Endodermal cell (in vitro differentiated cells): ENCODE data around the gene PPP2R2B. TPM values are rescaled to one million over a fixed set of nuclear protein-coding genes. Genes with fewer than 3 reads are reported as not detected.

Experiments
- DNase-seq: peaks from one replicate; pipeline ENCODE4 v3.0.0-alpha.2; 2017
- H3K27ac ChIP-seq: 2 replicates; pipeline ENCODE4 v1.5.1; 2013; ENCODE audit warnings: mild to moderate bottlenecking, low read depth, low read length, moderate library complexity
- H3K27me3 ChIP-seq: 2 replicates; pipeline ENCODE4 v1.6.1; 2013; ENCODE audit warnings: mild to moderate bottlenecking, low read length, moderate library complexity; ENCODE audit not compliant: insufficient read depth, control insufficient read depth, poor library complexity, severe bottlenecking
- H3K36me3 ChIP-seq: 2 replicates; pipeline ENCODE4 v1.7.0; 2013; ENCODE audit warnings: mild to moderate bottlenecking, low read length, moderate library complexity; ENCODE audit not compliant: control insufficient read depth, insufficient read depth
- H3K4me1 ChIP-seq: one replicate; pipeline ENCODE4 v1.7.0; 2013; ENCODE audit warnings: low read length; ENCODE audit not compliant: control insufficient read depth, insufficient read depth
- H3K4me3 ChIP-seq: 2 replicates; pipeline ENCODE4 v1.5.1; 2013; ENCODE audit warnings: mild to moderate bottlenecking, low read length, moderate library complexity
- H3K9ac ChIP-seq: 2 replicates; pipeline ENCODE4 v1.6.1; 2013; ENCODE audit warnings: mild to moderate bottlenecking, low read length, moderate library complexity; ENCODE audit not compliant: poor library complexity, severe bottlenecking; ENCODE audit errors: extremely low read depth
- H3K9me3 ChIP-seq: 2 replicates; pipeline ENCODE4 v1.6.1; 2013; ENCODE audit warnings: mild to moderate bottlenecking, low read length, moderate library complexity; ENCODE audit not compliant: control insufficient read depth
- H3K27ac Mint-ChIP-seq: 2 replicates; pipeline ENCODE4 v1.8.0; 2020; ENCODE audit warnings: mixed read lengths
- H3K27me3 Mint-ChIP-seq: 2 replicates; pipeline ENCODE4 v1.8.0; 2021; ENCODE audit warnings: mild to moderate bottlenecking, mixed read lengths; ENCODE audit not compliant: insufficient read depth
- H3K36me3 Mint-ChIP-seq: 2 replicates; pipeline ENCODE4 v1.8.0; 2020; ENCODE audit warnings: low read depth, mixed read lengths
- H3K4me1 Mint-ChIP-seq: 2 replicates; pipeline ENCODE4 v1.8.0; 2020; ENCODE audit warnings: mixed read lengths
- H3K4me3 Mint-ChIP-seq: 2 replicates; pipeline ENCODE4 v1.8.0; 2020; ENCODE audit warnings: mild to moderate bottlenecking, moderate library complexity, mixed read lengths
- H3K9me3 Mint-ChIP-seq: 2 replicates; pipeline ENCODE4 v1.8.0; 2020; ENCODE audit warnings: mild to moderate bottlenecking, mixed read lengths
- CTCF ChIP-seq: fragments of 200-600 bp; sonication (generic); conservative IDR thresholded peaks from 2 replicates; pipeline ENCODE4 v1.5.0; 2021; ENCODE audit warnings: antibody characterized with exemption, mild to moderate bottlenecking
- WGBS, 2 experiments: methylation state at CpG; one replicate each; pipeline versions ENCODE4 v1.1.5 to v1.1.7; 2013; ENCODE audit warnings: missing lambda C conversion rate in 2 of 2, mixed read lengths in 1 of 2; ENCODE audit not compliant: insufficient coverage in 1 of 2, insufficient read length in 1 of 2; 5-methylcytosine and 5-hydroxymethylcytosine counted together
- total RNA-seq, 2 donors: library from RNA; stranded (reverse); fragmentation: NEBNext Ultra II Directional in 1 of 2; extraction: Animal tissue kit (Norgen Biotek cat#: 25700) in 1 of 2; gene quantifications; 2 replicates in 1 of 2; 3 replicates in 1 of 2; pipeline ENCODE4 v1.2.1, GENCODE V29; 2021

PPP2R2B gene
- total RNA-seq, 2 donors from 2014 or later = 3.3 to 8.0 TPM

GRCh38 chr5:146589028-146589345 lies 289.6 kb downstream of the PPP2R2B start:
- Mint-ChIP-seq H3K27me3 (peaks cover 1% of the 10 kb centered on the region), H3K9me3 (no peaks in the 10 kb centered on the region), H3K4me1 (peaks cover 14% of the 10 kb centered on the region), H3K27ac (no peak overlapping the region), H3K4me3 (no peak overlapping the region), H3K36me3 (no peaks in the 10 kb centered on the region)
- no peak for DNase-seq
- no peak overlapping the region for H3K9ac ChIP-seq
- no peaks in the 10 kb centered on the region for H3K4me1 ChIP-seq
- TF ChIP-seq CTCF = no peak
- WGBS, 2 experiments = 92 to 93% methylated on average over 2 to 3 of the region's 3 CpGs
- no peaks in the 10 kb centered on the region for H3K9me3 ChIP-seq
- H3K27me3 ChIP-seq = no peaks in the 10 kb centered on the region
- peak overlapping the region; percentile 73 for H3K27ac ChIP-seq
- H3K4me3 ChIP-seq = no peak overlapping the region
- H3K36me3 ChIP-seq = no peaks in the 10 kb centered on the region

- H3K27ac Mint-ChIP-seq = no peak overlapping the region
- Histone ChIP-seq H3K9me3 (no peaks in the 10 kb centered on the region), H3K36me3 (no peaks in the 10 kb centered on the region), H3K27ac (peak overlapping the region; percentile 73), H3K4me1 (no peaks in the 10 kb centered on the region), H3K9ac (no peak overlapping the region), H3K4me3 (no peak overlapping the region), H3K27me3 (no peaks in the 10 kb centered on the region)
- H3K9me3 Mint-ChIP-seq = no peaks in the 10 kb centered on the region
- no peaks in the 10 kb centered on the region for H3K36me3 Mint-ChIP-seq
- H3K4me1 Mint-ChIP-seq = peaks cover 14% of the 10 kb centered on the region
- TF ChIP-seq CTCF = no peak
- WGBS, 2 experiments = 96 to 100% methylated on average over 1 to 2 of the region's 2 CpGs
- H3K27me3 Mint-ChIP-seq = peaks cover 4% of the 10 kb centered on the region
- no peak for DNase-seq
- H3K4me3 Mint-ChIP-seq = no peak overlapping the region
Measured at GRCh38 chr5:146588331-146589027, 290.1 kb downstream of the PPP2R2B start.

- H3K36me3 ChIP-seq = no peaks in the 10 kb centered on the region
- H3K36me3 Mint-ChIP-seq = no peaks in the 10 kb centered on the region
- no peak overlapping the region for H3K4me3 ChIP-seq
- H3K27me3 Mint-ChIP-seq = peaks cover 9% of the 10 kb centered on the region
- no peaks in the 10 kb centered on the region for H3K9me3 ChIP-seq
- H3K9ac ChIP-seq = no peak overlapping the region
- H3K4me1 ChIP-seq = no peaks in the 10 kb centered on the region
- H3K4me3 Mint-ChIP-seq = no peak overlapping the region
- TF ChIP-seq CTCF = no peak
- H3K27me3 ChIP-seq = no peaks in the 10 kb centered on the region
- WGBS, 2 experiments = 92 to 94% methylated on average over 4 to 5 of the region's 5 CpGs
- no peak overlapping the region for H3K27ac ChIP-seq
- no peaks in the 10 kb centered on the region for H3K9me3 Mint-ChIP-seq
- no peak for DNase-seq
- peaks cover 9% of the 10 kb centered on the region for H3K4me1 Mint-ChIP-seq
- H3K27ac Mint-ChIP-seq = no peak overlapping the region
Measured at GRCh38 chr5:146586752-146587151, 291.8 kb downstream of the PPP2R2B start.
